Fibroblast of skin of scalp (primary cell): ENCODE data around the gene TNRC18.
"Not testable (repeated sequence)": the region's sequence is repeated elsewhere in the genome, so short reads cannot be mapped to it uniquely, and the experiment has no call there.

Source experiments
- DNase-seq: peaks from one replicate; pipeline ENCODE4 v3.0.0-alpha.2; 2013

TNRC18 gene

GRCh38 chr7:5287802-5288201 lies 135.8 kb downstream of the TNRC18 start:
- no peak for DNase-seq

GRCh38 chr7:5287373-5287772 lies 136.3 kb downstream of the TNRC18 start:
- DNase-seq: not testable (repeated sequence)

GRCh38 chr7:5286933-5287332 lies 136.7 kb downstream of the TNRC18 start:
- no peak for DNase-seq

GRCh38 chr7:5284304-5285281 lies 139.0 kb downstream of the TNRC18 start:
- DNase-seq: peak; percentile 20

GRCh38 chr7:5283421-5284303 lies 140.0 kb downstream of the TNRC18 start:
- no peak for DNase-seq

- DNase-seq: peak; percentile 51
Measured at GRCh38 chr7:5282543-5283316, 140.9 kb downstream of the TNRC18 start, which contains the start of gene SLC29A4. SLC29A4 (plus strand) TSS chr7:5282943; CDS start chr7:5287817, 4,874 bp downstream.

- not testable (repeated sequence) for DNase-seq
Measured at GRCh38 chr7:5281598-5282500, 141.8 kb downstream of the TNRC18 start.

- no peak for DNase-seq
Measured at GRCh38 chr7:5279734-5280133, 143.9 kb downstream of the TNRC18 start.

- peak; percentile 60 for DNase-seq
Measured at GRCh38 chr7:5278766-5279165, 144.9 kb downstream of the TNRC18 start.

- DNase-seq: no peak
Measured at GRCh38 chr7:5276611-5277010, 147.0 kb downstream of the TNRC18 start.

- not testable (repeated sequence) for DNase-seq
Measured at GRCh38 chr7:5276123-5276522, 147.5 kb downstream of the TNRC18 start.

GRCh38 chr7:5275510-5275909 lies 148.1 kb downstream of the TNRC18 start:
- DNase-seq: not testable (repeated sequence)

- DNase-seq: not testable (repeated sequence)
Measured at GRCh38 chr7:5274985-5275431, 148.6 kb downstream of the TNRC18 start.

- DNase-seq: no peak
Measured at GRCh38 chr7:5274441-5274840, 149.2 kb downstream of the TNRC18 start.

- not testable (repeated sequence) for DNase-seq
Measured at GRCh38 chr7:5273831-5274405, 149.7 kb downstream of the TNRC18 start.

- DNase-seq: no peak
Measured at GRCh38 chr7:5270788-5271187, 152.8 kb downstream of the TNRC18 start.

- not testable (repeated sequence) for DNase-seq
Measured at GRCh38 chr7:5269992-5270657, 153.5 kb downstream of the TNRC18 start.

- not testable (repeated sequence) for DNase-seq
Measured at GRCh38 chr7:5267829-5268228, 155.8 kb downstream of the TNRC18 start.

- no peak for DNase-seq
Measured at GRCh38 chr7:5266191-5267028, 157.2 kb downstream of the TNRC18 start.
